Measurements from ENCODE around the gene SLC22A3. TPM values are rescaled to one million over a fixed set of nuclear protein-coding genes. Genes with fewer than 3 reads are reported as not detected.

SLC22A3 gene
- total and polyA plus RNA-seq, 8 donors: 2.0 to 29.3 (median 7.2) TPM

DNA sequence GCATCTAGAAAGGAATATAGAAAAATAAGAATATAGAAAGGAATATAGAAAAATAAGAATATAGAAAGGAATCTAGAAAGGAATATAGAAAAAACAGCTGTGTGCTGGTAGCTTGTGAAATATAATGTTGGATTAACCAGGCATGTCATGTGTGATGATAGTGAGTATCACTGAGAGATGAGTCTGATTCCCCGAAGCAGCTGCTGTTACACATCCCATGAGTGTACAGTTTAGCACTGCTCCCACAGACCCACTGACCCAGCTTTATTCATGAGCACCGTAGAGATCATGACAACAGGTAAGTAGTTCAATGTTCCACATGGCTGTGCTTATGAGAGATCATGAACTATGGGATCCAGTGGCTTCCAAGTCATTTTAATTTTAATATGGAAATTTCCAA is 64.8 kb downstream of the SLC22A3 start:
- H3K4me3 ChIP-seq: no peak overlapping the region
- H3K27ac ChIP-seq: no peak overlapping the region
- no peaks in the 10 kb centered on the region for H3K9me3 ChIP-seq
- no peak for TF ChIP-seq POLR2AphosphoS5 (IDR thresholded peaks at IDR 0.05)
- no peak for TF ChIP-seq CTCF (IDR thresholded peaks at IDR 0.05)
- no peaks in the 10 kb centered on the region for H3K4me1 ChIP-seq
- WGBS, 5 donors: 82 to 95% (median 94%) methylated on average over 2 of the region's 2 CpGs
- H3K27me3 ChIP-seq: no peaks in the 10 kb centered on the region
- no peak for DNase-seq
- intact Hi-C loops (cut with DNase I; ENCODE audit: low total_unique reads): no loop called here
- peaks cover 0 to 5% (median 0%) of the 10 kb centered on the region in 4 donors for H3K36me3 ChIP-seq

DNA sequence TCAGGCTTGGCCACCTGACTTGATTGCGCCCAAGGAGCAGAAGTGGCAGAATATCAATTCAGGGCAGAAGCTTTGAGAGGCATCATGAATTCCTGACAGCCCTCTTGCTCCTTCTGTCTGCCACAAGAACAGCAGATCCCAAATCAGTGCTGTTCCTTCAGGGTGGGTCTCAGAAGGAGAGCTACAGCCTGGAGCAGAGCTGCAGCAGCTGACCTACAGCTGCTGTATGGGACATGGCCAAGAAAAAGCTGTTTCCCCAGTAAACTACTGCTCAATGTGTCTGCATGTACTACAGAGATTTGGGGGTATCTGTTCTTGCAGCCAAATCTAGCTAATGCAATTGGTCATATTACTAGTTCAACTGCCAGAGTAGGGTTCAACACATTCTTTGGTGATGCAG is 69.0 kb downstream of the SLC22A3 start:
- H3K27ac ChIP-seq: no peak overlapping the region
- H3K4me1 ChIP-seq: peaks cover 0 to 3% (median 0%) of the 10 kb centered on the region in 4 donors
- no peak for TF ChIP-seq POLR2AphosphoS5 (IDR thresholded peaks at IDR 0.05)
- TF ChIP-seq EP300 (IDR thresholded peaks at IDR 0.05): no peak
- no peak for TF ChIP-seq POLR2A (IDR thresholded peaks at IDR 0.05)
- no peak for TF ChIP-seq CTCF (IDR thresholded peaks at IDR 0.05)
- peaks cover 0 to 5% (median 0%) of the 10 kb centered on the region in 4 donors for H3K36me3 ChIP-seq
- 88 to 100% (median 93%) methylated on average over 1 of the region's 1 CpG for WGBS, 5 donors
- H3K4me3 ChIP-seq: no peak overlapping the region
- DNase-seq: peak in 1 of 2 donors; percentile 63
- no peaks in the 10 kb centered on the region for H3K27me3 ChIP-seq
- intact Hi-C loops (cut with DNase I; ENCODE audit: low total_unique reads): no loop called here
- no peaks in the 10 kb centered on the region for H3K9me3 ChIP-seq

GRCh38 chr6:160417550-160417949 is 69.4 kb downstream of the SLC22A3 start:
- intact Hi-C loops (cut with DNase I; ENCODE audit: low total_unique reads): no loop called here
- DNase-seq: no peak
- Histone ChIP-seq H3K27ac (no peak overlapping the region), H3K36me3 (peaks cover 0 to 5% (median 0%) of the 10 kb centered on the region in 4 donors), H3K9me3 (no peaks in the 10 kb centered on the region), H3K4me1 (peaks cover 0 to 4% (median 0%) of the 10 kb centered on the region in 4 donors), H3K4me3 (no peak overlapping the region), H3K27me3 (no peaks in the 10 kb centered on the region)
- no peak for TF ChIP-seq CTCF (IDR thresholded peaks at IDR 0.05)
- no peak for TF ChIP-seq EP300 (IDR thresholded peaks at IDR 0.05)
- no peak for TF ChIP-seq POLR2AphosphoS5 (IDR thresholded peaks at IDR 0.05)

- TF ChIP-seq POLR2A (IDR thresholded peaks at IDR 0.05): no peak
- TF ChIP-seq EP300 (IDR thresholded peaks at IDR 0.05): no peak
- no peak for TF ChIP-seq POLR2AphosphoS5 (IDR thresholded peaks at IDR 0.05)
- TF ChIP-seq CTCF (IDR thresholded peaks at IDR 0.05): no peak
- 52 to 71% (median 57%) methylated on average over 3 of the region's 3 CpGs for WGBS, 5 donors
- intact Hi-C loops (cut with DNase I; ENCODE audit: low total_unique reads): no loop called here
- Histone ChIP-seq H3K36me3 (peaks cover 0 to 2% (median 0%) of the 10 kb centered on the region in 4 donors), H3K4me3 (no peak overlapping the region), H3K27ac (no peak overlapping the region), H3K9me3 (no peaks in the 10 kb centered on the region), H3K27me3 (no peaks in the 10 kb centered on the region), H3K4me1 (peaks cover 0 to 4% (median 0%) of the 10 kb centered on the region in 4 donors)
- DNase-seq: no peak
Observed at GRCh38 chr6:160418370-160418769, 70.2 kb downstream of the SLC22A3 start.

Data from stomach (tissue), 9 donors.